Endothelial cell of umbilical vein (primary cell): ENCODE data around the gene ARPC2. TPM values are rescaled to one million over a fixed set of nuclear protein-coding genes. Genes with fewer than 3 reads are reported as not detected.

ENCODE experiments used
- BruUV-seq: library from RNA; stranded (reverse); fragments of 400-500 nt; replicated peaks from 2 replicates; lab custom pipeline; 2021; lab: Mats Ljungman, UMichigan
- CTCF ChIA-PET: fragments of 300-600, 350-600 bp; sonication (Branson Sonifier 250); formaldehyde crosslinking; loops from one replicate; lab custom pipeline; 2021; ENCODE audit warnings: antibody characterized with exemption, inconsistent platforms; lab: Charles Lee
- POLR2A ChIA-PET: fragments of 300-600, 350-600 bp; sonication (Branson Sonifier 250); formaldehyde crosslinking; loops from one replicate; lab custom pipeline; 2021; ENCODE audit warnings: antibody characterized with exemption, inconsistent platforms; lab: Charles Lee
- DNase-seq: peaks from one replicate; pipeline ENCODE4 v3.0.0-alpha.2; 2011; ENCODE audit warnings: low read depth, low spot score
- FAIRE-seq: peaks from 2 replicates; lab custom pipeline; 2011; peaks lifted over from hg19 to GRCh38; lab: Jason Lieb, UNC
- H2AFZ ChIP-seq: 2 replicates; pipeline ENCODE4 v1.6.0; 2012; ENCODE audit warnings: low read depth, low read length, control low read depth, inconsistent platforms
- H3K27ac ChIP-seq: 2 replicates; pipeline ENCODE4 v1.5.1; 2011; ENCODE audit warnings: low read depth, mild to moderate bottlenecking, control low read depth, low read length, moderate library complexity; ENCODE audit not compliant: insufficient read depth
- H3K27me3 ChIP-seq, 2 experiments: 2 replicates each; pipeline versions ENCODE4 v1.6.0 to v1.6.1; 2011; ENCODE audit warnings: low read length in 2 of 2, mixed read lengths in 1 of 2; ENCODE audit not compliant: control insufficient read depth in 2 of 2, insufficient read depth in 2 of 2
- H3K36me3 ChIP-seq, 2 experiments: 2 replicates in 1 of 2; 3 replicates in 1 of 2; pipeline ENCODE4 v1.5.1; 2011; ENCODE audit warnings: low read length in 2 of 2, mild to moderate bottlenecking in 1 of 2, moderate library complexity in 1 of 2; ENCODE audit not compliant: control insufficient read depth in 2 of 2, insufficient read depth in 2 of 2; ENCODE audit errors: extremely low read depth in 1 of 2
- H3K4me1 ChIP-seq: 3 replicates; pipeline ENCODE4 v1.5.1; 2011; ENCODE audit warnings: mild to moderate bottlenecking, low read length; ENCODE audit not compliant: control insufficient read depth, insufficient read depth; ENCODE audit errors: extremely low read depth
- H3K4me2 ChIP-seq: 2 replicates; pipeline ENCODE4 v1.6.1; 2011; ENCODE audit warnings: low read length, control low read depth, mixed read lengths; ENCODE audit not compliant: insufficient read depth
- H3K4me3 ChIP-seq, 3 experiments: fragments of 200-600 bp in 1 of 3; sonication (generic), shearing (Covaris generic) in 1 of 3; replicated peaks in 1 of 3; 2 replicates each; pipeline ENCODE4 v1.5.1; 2011 to 2016; ENCODE audit warnings: control low read depth in 3 of 3, low read length in 3 of 3, mild to moderate bottlenecking in 2 of 3, inconsistent platforms in 1 of 3, low read depth in 1 of 3, moderate library complexity in 1 of 3; ENCODE audit not compliant: insufficient read depth in 1 of 3
- H3K79me2 ChIP-seq: 2 replicates; pipeline ENCODE4 v1.6.0; 2012; ENCODE audit warnings: low read length, inconsistent platforms; ENCODE audit not compliant: control insufficient read depth, insufficient read depth
- H3K9ac ChIP-seq: replicated peaks from 2 replicates; pipeline ENCODE3; 2011; ENCODE audit warnings: low read length, control low read depth; ENCODE audit not compliant: insufficient read depth; ENCODE audit errors: extremely low read depth
- H3K9me1 ChIP-seq: replicated peaks from 3 replicates; pipeline ENCODE4 v1.6.0; 2011; ENCODE audit warnings: mild to moderate bottlenecking, low read length; ENCODE audit not compliant: control insufficient read depth, insufficient read depth; ENCODE audit errors: extremely low read depth
- H3K9me3 ChIP-seq: replicated peaks from 2 replicates; pipeline ENCODE4 v1.5.1; 2012; ENCODE audit warnings: low read length, inconsistent platforms; ENCODE audit not compliant: control insufficient read depth, insufficient read depth
- H4K20me1 ChIP-seq: replicated peaks from 2 replicates; pipeline ENCODE3; 2011; ENCODE audit warnings: mild to moderate bottlenecking, low read length; ENCODE audit not compliant: control insufficient read depth, insufficient read depth; ENCODE audit errors: extremely low read depth
- EZH2 ChIP-seq: IDR thresholded peaks from 2 replicates; pipeline ENCODE4 v1.6.1; 2012; ENCODE audit warnings: borderline replicate concordance, low read depth, mild to moderate bottlenecking, moderate library complexity, low read length, inconsistent platforms; ENCODE audit not compliant: severe bottlenecking
- FOS ChIP-seq: IDR thresholded peaks from 2 replicates; pipeline ENCODE4 v1.6.1; 2011; ENCODE audit warnings: mild to moderate bottlenecking, low read length, moderate library complexity, borderline replicate concordance; ENCODE audit not compliant: insufficient read depth
- GATA2 ChIP-seq: IDR thresholded peaks from 2 replicates; pipeline ENCODE4 v1.7.0; 2011; ENCODE audit warnings: low read depth, mild to moderate bottlenecking, moderate library complexity, mixed read lengths, low read length; ENCODE audit not compliant: insufficient read length, insufficient read depth
- JUN ChIP-seq: IDR thresholded peaks from 2 replicates; pipeline ENCODE4 v1.6.1; 2011; ENCODE audit warnings: borderline replicate concordance, low read depth; ENCODE audit not compliant: insufficient read length, insufficient read depth
- MYC ChIP-seq: IDR thresholded peaks from one replicate; pipeline ENCODE4 v1.6.1; 2011; ENCODE audit warnings: mild to moderate bottlenecking, low read depth, low read length
- POLR2A ChIP-seq: IDR thresholded peaks from 2 replicates; pipeline ENCODE4 v1.6.1; 2012; ENCODE audit warnings: low read depth, mild to moderate bottlenecking, control low read depth, low read length
- POLR2AphosphoS5 ChIP-seq: IDR thresholded peaks from 2 replicates; pipeline ENCODE4 v1.6.1; 2012; ENCODE audit warnings: low read depth, mild to moderate bottlenecking, control low read depth, low read length, moderate library complexity; ENCODE audit not compliant: insufficient read depth
- dilution Hi-C: fragments of 300-500 bp; cut with MboI; formaldehyde crosslinking; loops from one replicate; pipeline ENCODE4 v1.15.0; 2019; ENCODE audit warnings: low sequenced_read_pairs; ENCODE audit not compliant: extremely low pct_ligation_motif_present
- intact Hi-C: fragments of 100-400 bp; cut with micrococcal nuclease; formaldehyde crosslinking; loops from one replicate; pipeline ENCODE4 v1.10.0; 2022
- polyA plus RNA-seq, 4 experiments: library from polyadenylated mRNA; depleted of rRNA in 3 of 4; stranded (reverse) in 3 of 4; unstranded in 1 of 4; fragments of >200 nt; gene quantifications; 2 replicates each; pipeline versions ENCODE4 v1.2.1 to v1.2.3, GENCODE V29; 2011 to 2012; ENCODE audit warnings: missing spikeins in 1 of 4
- total RNA-seq: library from RNA; stranded (reverse); gene quantifications from 2 replicates; pipeline ENCODE4 v1.2.3, GENCODE V29; 2021
- TF ChIP-seq, protein P1 (sequence below), 2 donors: IDR thresholded peaks; 1 replicate in 1 of 2; 2 replicates in 1 of 2; pipeline ENCODE4 v1.5.1; 2011; ENCODE audit warnings: low read length in 2 of 2, mild to moderate bottlenecking in 2 of 2, moderate library complexity in 2 of 2, control low read depth in 1 of 2, inconsistent platforms in 1 of 2, low read depth in 1 of 2; ENCODE audit not compliant: insufficient read depth in 1 of 2; ENCODE audit errors: extremely low read depth in 1 of 2
- TF ChIP-seq, protein P2 (sequence below): IDR thresholded peaks from 2 replicates; pipeline ENCODE4 v1.6.1; 2011; ENCODE audit not compliant: insufficient read depth, insufficient read length

Gene ARPC2
- total and polyA plus RNA-seq, 2 donors (not counting 3 experiments of a cell fraction or from before 2014, with no cell fraction given), result 417 to 455 TPM

DNA sequence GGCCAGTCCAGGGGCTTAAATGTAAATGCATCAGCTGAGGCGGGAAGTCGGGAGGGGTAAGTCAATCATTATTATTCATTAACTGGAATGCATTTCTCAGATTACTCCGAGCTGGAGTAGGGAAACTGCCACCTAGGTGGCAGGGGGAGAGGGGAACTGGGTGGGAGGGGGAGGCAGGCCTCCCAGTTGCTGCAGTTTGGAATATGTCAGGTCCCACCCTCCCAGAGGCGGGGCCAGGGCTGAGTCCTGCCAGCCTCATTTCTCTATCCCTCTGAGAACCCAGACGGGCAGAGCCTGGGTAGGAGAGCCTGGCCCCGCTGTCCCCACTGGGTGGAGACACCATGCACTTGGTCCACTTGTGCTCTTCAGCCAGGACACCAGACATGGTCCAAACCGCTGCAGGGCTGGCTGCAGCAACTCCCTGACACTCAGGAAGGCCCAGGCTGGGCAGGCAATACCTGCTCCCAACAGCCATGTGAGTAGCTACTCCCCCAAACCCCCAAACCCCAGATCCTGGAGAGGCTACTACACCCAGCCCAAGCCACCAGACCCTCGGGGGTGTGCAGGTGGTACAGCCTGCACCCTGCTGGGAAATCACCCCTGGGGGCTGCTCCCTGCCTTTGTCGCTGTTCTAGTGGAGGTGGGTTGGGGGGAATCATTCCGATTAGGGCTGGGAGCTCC is 43.9 kb downstream of the ARPC2 start, which contains the start of gene GPBAR1:
TSS of gene GPBAR1 (plus strand) at position 274 of the 681 bp plus-strand sequence. CDS start 1,710 bp downstream, outside the sequence.
- TF ChIP-seq GATA2, result no peak
- Histone ChIP-seq H2AFZ (no peak within 1 kb of the TSS), H3K79me2 (no peaks in the 10 kb centered on the region), H3K36me3 (peaks cover under 1 to 22% of the 10 kb centered on the region in 2 experiments), H4K20me1 (no peaks in the 10 kb centered on the region), H3K9me3 (no peaks in the 10 kb centered on the region), H3K9ac (no peak within 1 kb of the TSS), H3K4me1 (peaks cover 17% of the 10 kb centered on the region), H3K27me3 (no peaks in the 10 kb centered on the region), H3K4me3 (no peak within 1 kb of the TSS), H3K27ac (no peak within 1 kb of the TSS), H3K9me1 (no peaks in the 10 kb centered on the region), H3K4me2 (no peak within 1 kb of the TSS)
- ChIA-PET CTCF (interaction anchor here (1.4 kb wide), 1 partner anchor 9 kb away, joined by 7 read pairs; the partner anchor contains the start of genes AAMP and PNKD), POLR2A (interaction anchor here (1.1 kb wide), 1 partner anchor 9 kb away, joined by 3 read pairs; the partner anchor contains the start of genes AAMP and PNKD)
- no peak for DNase-seq
- no peak for FAIRE-seq
- intact Hi-C loops, result no loop called here
- BruUV-seq, result no TSS peak
- dilution Hi-C loops, result no loop called here

DNA sequence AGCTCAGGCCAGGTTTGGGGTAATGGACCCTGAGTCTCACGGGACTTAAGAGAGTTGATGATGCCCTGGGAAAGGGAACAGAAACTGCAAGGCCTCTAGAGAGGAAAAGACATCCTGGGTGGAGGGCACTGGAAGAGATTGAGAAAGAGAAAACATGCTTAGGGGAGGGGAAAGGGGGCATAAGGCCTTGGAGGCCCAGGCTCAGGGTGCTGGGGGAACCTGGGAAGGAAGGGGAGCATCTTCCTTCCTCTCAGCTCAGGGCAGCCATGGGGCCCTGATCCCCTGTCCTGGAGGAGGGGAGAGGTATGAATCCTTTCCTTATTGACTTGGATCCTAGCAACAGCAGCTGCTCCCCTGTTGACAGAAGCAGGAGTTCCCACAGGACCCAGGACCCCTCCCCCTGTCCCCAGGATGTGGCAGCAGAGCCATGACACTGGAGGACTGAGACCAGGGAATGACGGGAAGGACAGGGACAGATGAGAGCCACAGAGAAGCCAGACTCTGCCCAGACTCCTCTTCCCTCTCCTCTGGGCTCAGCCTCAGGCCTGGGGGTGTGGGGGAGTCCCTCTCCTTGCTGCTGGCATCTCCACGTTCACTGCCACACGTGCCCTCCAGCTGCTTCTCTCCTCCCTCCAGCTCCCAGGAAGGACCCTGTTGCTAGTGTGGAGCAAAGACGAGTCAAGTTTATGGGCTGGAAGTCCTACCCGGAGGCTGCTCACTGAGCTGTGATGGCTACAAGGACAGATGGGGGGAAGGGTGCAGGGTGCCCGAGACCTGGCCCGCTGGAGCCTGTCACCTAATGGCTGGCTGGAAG is 44.6 kb downstream of the ARPC2 start:
- Histone ChIP-seq H3K4me2 (no peak overlapping the region), H2AFZ (no peak overlapping the region), H3K36me3 (peaks cover 0 to 29% of the 10 kb centered on the region in 2 experiments), H3K27me3 (no peaks in the 10 kb centered on the region), H3K27ac (no peak overlapping the region), H3K79me2 (no peaks in the 10 kb centered on the region), H3K9me3 (no peaks in the 10 kb centered on the region), H3K9ac (no peak overlapping the region), H3K9me1 (no peaks in the 10 kb centered on the region), H3K4me1 (peaks cover 17% of the 10 kb centered on the region), H4K20me1 (no peaks in the 10 kb centered on the region), H3K4me3 (no peak overlapping the region)
- ChIA-PET POLR2A (interaction anchor here (1.1 kb wide), 1 partner anchor 9 kb away, joined by 3 read pairs; the partner anchor contains the start of genes AAMP and PNKD), CTCF (interaction anchor here (1.4 kb wide), 1 partner anchor 9 kb away, joined by 7 read pairs; the partner anchor contains the start of genes AAMP and PNKD)
- TF ChIP-seq MYC, result no peak
- TF ChIP-seq EZH2, result no peak
- no peak for TF ChIP-seq POLR2A
- no peak for TF ChIP-seq GATA2
- TF ChIP-seq, protein P1, sequence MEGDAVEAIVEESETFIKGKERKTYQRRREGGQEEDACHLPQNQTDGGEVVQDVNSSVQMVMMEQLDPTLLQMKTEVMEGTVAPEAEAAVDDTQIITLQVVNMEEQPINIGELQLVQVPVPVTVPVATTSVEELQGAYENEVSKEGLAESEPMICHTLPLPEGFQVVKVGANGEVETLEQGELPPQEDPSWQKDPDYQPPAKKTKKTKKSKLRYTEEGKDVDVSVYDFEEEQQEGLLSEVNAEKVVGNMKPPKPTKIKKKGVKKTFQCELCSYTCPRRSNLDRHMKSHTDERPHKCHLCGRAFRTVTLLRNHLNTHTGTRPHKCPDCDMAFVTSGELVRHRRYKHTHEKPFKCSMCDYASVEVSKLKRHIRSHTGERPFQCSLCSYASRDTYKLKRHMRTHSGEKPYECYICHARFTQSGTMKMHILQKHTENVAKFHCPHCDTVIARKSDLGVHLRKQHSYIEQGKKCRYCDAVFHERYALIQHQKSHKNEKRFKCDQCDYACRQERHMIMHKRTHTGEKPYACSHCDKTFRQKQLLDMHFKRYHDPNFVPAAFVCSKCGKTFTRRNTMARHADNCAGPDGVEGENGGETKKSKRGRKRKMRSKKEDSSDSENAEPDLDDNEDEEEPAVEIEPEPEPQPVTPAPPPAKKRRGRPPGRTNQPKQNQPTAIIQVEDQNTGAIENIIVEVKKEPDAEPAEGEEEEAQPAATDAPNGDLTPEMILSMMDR (IDR thresholded peaks at IDR 0.05; ENCODE audit: extremely low read depth in 1 of 2, insufficient read depth in 1 of 2, low read depth in 1 of 2, low read length in 2 of 2), result no peak
- TF ChIP-seq, protein P2, sequence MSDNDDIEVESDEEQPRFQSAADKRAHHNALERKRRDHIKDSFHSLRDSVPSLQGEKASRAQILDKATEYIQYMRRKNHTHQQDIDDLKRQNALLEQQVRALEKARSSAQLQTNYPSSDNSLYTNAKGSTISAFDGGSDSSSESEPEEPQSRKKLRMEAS, result no peak
- no peak for TF ChIP-seq JUN
- no peak for TF ChIP-seq POLR2AphosphoS5
- no peak for TF ChIP-seq FOS
- dilution Hi-C loops, result no loop called here
- BruUV-seq, result no TSS peak
- DNase-seq, result no peak
- no peak for FAIRE-seq
- intact Hi-C loops, result no loop called here
